Activated CD8-positive, alpha-beta memory T cell treated with anti-CD3 and anti-CD28 coated beads, Interleukin-2, amount 50 U/mL, for 48 hours (primary cell): ENCODE results near the gene MAPKAP1.

Experiments
- DNase-seq: peaks from one replicate; pipeline ENCODE4 v3.0.0-alpha.2; 2020

Gene MAPKAP1

DNA sequence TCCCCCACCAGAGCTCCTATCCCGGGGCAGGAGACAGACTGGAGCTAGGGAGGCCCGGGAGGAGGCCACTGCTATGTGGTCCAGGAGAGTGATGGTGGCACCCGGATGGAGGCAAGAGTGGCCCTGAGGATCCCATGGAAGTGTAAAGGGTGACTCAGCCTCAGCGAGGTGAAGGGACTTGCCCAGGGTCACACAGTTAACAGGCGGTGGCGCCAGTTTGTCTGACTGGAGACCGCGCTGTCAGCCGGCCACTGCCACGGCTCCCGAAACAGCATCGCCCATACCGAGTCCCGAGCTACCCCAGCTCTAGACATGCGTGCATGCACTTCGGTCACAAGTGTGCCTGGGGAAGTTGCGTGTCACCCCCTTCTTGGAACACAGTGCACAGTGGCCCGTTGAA lies 279.5 kb downstream of the MAPKAP1 start:
- no peak for DNase-seq

DNA sequence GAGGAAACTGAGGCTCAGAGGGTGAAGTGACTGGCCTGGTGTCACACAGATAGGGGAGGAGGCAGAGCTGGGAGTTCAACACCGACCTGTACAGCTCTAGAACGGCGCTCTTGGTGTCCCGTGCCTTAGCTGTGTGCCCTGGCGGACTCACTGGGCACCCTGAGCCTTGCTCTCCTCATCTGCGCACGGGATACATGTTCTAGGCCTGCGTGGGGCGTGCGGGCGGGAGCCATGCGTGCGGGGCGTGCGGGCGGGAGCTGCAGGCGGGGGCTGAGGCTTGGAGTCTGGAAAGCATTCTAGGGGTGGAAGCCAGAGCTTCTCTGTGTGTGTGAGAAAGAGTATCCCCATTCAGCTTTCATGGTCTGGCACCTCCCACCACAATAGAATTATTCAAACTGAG lies 280.1 kb downstream of the MAPKAP1 start:
- DNase-seq: no peak

DNA sequence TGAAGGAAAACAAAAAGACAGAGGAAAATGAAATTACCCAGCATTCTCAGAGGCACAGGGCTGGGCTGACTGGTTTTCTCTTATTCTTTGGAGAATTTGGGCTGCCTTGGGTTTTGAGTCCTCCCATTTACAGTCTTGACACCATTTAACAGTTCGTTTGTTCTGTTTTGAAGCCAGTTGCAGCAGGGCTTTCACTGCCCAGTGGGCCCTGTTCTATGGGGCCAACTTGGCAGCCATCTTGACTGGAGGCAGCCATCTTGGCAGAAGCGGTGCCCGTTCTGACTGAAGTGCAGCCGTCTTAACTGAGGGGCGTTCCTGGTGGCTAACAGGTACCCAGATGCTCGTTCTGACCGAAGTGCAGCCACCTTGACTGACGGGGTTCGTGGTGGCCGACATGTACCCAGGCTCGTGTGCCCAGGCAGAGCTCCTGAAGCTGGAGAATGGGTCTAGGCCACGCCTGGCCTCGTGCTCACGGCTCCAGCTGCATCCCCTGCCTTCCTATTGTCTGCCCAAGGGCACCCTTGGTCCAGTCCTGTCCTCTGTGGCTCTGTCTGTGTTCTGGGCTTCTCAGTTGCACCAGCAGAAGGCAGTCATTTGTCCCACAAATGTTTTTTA lies 281.0 kb downstream of the MAPKAP1 start:
- DNase-seq: no peak

DNA sequence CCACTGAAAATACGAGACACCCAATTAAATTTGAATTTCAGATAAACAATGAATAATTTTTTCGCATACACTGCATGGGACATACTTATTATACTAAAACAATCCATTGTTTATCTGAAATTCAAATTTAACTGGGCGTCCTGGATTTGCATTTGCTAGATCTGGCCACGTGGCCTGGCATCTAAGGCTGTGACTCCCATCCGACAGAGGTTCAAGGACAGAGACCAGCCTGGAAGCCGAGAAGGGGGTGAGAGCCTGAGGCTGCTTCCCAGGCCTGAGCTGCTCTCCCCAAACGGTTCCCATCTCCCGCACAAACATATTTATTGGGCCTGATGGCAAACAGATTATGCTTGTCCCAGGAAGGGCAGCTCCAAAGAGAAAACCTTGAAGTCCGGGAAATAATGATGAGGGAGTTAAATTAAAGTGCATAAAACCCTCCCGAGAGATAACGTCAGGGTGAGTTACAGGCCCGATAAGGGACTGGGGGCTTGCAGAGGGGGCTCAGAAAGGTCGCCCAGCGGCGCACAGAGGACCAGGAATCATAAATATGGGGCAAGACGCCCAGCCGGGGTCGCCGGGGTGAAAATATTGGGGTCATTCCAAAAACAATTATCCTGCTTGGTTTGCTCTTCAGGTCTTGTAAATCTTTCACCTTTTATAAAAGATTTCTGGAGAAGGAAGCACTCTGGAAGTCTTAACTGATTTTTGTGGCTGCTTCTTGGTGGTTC lies 281.7 kb downstream of the MAPKAP1 start:
- no peak for DNase-seq

- no peak for DNase-seq
Observed at GRCh38 chr9:125423964-125424363, 283.0 kb downstream of the MAPKAP1 start.

DNA sequence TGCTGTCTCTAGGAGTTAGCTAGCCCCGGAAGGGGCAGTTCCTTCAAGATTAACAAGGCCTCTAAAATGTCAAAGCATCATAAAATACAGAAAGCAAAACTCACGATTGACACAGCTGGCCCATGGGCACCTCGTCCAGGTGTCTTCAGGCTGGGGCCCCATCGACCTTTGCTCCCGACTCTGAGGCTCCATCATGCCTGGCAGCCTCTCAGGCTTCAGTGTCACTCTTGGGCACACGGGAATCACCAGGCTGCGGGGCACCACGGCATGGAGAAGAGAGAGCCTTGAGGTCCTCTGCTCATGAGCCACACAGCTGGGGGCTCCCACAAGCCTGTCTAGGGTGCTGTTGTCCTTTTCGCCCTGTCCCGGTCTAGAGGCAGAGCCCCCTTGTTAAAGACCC lies 284.2 kb downstream of the MAPKAP1 start:
- no peak for DNase-seq

DNA sequence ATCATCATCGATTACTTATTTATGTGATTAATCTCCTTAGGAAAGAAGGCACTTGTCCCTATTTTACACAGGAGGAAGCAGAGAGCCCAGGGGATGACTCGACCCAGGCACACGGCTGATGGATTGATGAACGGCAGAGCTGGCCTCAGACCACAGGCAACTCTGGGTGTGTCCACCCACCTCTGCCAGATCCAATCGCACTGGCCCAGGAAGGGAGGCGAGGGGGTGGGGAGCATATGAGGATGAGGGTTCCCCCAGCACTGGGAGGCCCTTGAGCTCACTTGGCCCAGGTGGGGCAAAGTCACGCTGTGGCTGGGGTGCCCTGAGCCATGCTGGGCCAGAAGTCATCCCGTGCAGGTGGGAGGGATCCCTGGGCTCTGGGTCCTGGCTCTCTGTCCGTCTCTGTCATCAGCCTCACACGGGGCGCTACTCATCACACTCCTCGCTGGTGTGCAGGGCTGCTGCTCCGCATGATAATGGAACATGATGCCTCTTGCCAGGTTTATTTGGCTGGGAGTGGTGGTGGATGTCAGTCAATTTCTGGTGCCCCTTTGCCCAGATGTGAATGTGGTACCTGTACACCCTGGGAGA lies 285.3 kb downstream of the MAPKAP1 start:
- DNase-seq: no peak

GRCh38 chr9:125421166-125421565 lies 285.8 kb downstream of the MAPKAP1 start:
- DNase-seq: no peak

DNA sequence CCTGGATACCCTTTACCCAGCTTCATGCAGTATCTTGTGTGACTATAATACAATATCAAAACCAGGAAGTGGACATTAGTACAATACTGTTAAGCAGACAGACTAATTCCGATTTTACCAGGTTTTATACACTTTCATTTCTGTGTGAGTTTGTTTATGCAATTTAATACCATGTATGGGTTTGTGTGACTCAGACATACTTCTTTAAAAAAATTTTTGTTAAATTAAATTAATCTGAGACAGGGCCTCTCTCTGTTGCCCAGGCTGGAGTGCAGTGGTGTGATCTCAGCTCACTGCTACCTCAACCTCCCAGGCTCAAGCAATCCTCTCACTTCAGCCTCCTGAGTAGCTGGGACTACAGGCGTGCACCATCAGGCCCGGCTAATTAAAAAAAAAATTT lies 288.6 kb downstream of the MAPKAP1 start:
- DNase-seq: no peak

DNA sequence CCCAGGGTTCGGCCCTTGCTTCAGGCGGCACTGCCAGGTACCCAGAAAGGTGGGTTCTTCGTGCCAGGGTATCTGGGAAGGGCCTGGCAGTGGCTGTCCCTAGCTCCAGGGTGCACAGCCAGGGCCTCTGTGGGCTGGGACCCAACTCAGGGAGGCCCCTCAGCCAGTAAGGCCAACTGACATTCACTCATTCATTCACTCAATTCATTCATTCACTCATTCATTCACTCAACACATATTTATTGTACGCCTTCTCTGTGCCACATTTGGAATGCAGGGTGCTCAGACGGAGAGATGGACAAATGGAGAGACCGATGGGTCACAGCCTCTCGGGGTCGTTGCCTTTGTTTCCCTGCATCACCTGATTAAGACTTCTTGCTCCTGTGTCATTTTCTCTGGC lies 290.5 kb downstream of the MAPKAP1 start:
- no peak for DNase-seq

GRCh38 chr9:125415583-125416460 lies 291.2 kb downstream of the MAPKAP1 start:
- DNase-seq: no peak

DNA sequence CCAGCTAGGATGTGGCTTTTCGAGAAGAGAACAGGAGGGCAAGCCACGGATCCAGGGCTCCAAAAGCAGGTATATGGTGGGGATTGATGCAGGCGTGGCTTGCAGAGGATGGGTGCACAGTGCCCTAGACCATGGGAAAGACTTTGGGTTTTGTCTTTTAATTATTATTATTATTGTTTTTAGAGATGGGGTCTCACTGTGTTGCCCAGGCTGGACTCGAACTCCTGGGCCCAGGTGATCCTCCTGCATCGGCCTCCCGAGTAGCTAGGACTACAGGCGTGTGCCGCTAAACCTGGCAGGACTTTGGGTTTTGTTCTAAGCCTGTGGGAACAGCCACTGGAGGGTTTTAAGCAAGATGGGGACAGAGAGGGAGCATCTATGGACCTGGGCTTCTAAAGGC lies 293.4 kb downstream of the MAPKAP1 start:
- DNase-seq: no peak

DNA sequence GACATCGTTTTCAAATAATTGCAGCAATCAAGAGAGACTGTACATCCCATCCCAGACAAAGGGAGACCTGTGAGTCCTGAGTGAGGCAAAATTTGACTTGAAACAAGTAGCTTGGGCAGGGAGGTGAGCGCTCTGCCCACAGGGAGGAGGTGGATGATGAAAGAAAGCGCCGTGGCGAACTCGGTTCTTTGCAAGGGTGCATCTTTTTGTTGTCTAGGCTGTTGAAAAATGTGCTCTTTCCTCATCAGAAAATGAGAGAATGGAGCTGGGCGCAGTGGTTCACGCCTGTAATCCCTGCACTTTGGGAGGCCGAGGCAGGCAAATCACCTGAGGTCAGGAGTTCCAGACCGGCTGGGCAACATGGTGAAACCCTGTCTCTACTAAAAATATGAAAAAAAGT lies 294.8 kb downstream of the MAPKAP1 start:
- no peak for DNase-seq

GRCh38 chr9:125411171-125411756 lies 295.7 kb downstream of the MAPKAP1 start:
- DNase-seq: no peak

DNA sequence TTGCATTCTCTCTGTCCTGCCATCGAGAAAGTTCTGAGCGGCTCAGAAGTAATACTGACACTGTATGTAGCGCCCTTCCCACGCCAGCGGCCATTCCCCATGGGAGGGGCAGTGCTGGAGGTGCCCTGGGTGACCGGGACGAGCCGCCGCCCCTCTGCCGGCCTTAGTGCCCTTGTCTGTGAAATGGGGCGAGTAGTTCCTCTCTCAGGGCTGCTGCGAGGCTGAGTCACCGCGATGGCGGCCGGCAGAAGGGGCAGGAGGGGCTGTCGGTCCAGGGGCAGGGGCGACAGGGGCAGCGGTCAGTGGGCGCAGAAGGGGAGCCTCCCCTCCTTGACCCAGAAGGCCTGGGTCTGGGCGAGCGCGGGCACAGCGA lies 296.5 kb downstream of the MAPKAP1 start:
- no peak for DNase-seq

DNA sequence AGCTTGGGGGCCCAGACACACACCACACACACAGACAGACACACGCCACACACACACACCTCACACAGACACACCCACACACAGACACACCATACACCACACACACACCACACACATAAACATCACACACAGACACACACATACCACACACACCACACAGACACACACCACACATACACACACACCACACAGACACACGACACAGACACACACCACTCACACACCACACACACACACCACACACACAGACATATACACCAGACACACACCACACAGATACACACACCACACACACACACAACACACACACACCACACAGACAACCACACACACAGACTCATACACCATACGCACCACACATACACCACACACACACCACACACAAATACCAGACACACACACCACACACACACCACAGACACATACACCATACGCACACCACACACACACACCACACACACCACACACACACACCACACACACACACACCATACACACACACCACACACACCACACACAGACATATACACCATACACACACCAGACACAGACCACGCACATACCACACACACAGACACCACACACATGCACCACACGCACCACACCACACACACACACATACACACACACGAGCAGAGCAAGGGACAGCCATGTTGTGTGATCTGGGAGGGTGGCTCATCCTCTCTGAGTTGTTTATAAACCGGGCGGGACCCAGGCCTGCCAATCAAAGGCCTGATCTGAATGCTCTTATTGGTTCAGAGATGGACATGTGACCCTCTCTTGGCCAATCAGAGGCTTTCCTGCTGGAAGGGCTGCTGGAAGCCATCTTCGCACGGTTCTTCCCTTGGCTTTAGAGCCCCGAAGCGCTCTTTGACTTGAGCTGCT lies 297.1 kb downstream of the MAPKAP1 start:
- DNase-seq: no peak

- no peak for DNase-seq
Observed at GRCh38 chr9:125409217-125409636, 297.8 kb downstream of the MAPKAP1 start.

- peak; percentile 94 for DNase-seq
Observed at GRCh38 chr9:125407974-125408900, 298.8 kb downstream of the MAPKAP1 start.

DNA sequence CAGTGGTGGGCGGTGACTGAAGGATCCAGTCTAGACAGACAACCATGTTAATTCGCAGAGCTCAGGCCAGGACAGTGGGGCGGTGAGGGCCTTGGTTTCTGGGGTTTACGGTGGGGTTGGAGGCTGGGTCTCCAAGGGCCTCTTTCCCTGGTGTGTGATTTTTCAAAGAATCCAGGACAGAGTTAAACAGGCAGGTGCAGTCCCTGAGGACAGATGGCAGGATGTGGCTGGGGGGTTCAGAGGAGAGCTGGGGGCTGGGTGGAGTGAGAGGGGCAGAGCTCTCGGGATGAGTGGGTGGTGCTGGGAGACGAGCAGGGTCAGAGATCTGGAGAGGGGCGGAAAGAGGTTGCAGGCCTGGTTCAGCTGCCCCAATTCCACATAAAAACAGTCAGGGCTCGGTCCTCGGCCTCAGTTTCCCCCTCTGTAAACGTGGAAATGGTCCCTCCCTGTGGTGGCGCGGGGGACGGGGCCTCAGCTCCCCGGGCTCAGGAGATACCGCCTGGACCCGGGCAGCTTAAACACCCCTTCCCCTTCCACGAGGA lies 299.5 kb downstream of the MAPKAP1 start:
- DNase-seq: no peak

DNA sequence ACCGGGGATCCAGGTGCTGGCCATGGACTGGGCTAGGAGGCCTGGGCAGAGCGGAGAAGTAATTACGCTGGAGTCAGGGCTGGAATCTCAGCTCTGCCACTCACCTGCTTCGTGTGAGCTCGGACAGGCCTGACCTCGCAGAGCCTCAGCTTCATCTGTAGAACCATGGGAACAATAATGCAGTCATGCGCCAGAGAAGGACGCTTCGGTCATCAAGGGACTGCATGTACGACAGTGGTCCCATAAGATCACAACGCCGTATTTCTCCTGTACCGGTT lies 300.3 kb downstream of the MAPKAP1 start:
- DNase-seq: no peak
